ENCODE results near the gene RADIL.

Gene RADIL

GRCh38 chr7:4766666-4767519 is 116.6 kb downstream of the RADIL start:
- intact Hi-C loops (cut with DNase I), result no loop called here
- DNase-seq, result peak in 1 of 10 donors; percentile 32

- DNase-seq, result peak in 2 of 10 donors; percentile 64 to 79
- intact Hi-C loops (cut with DNase I), result no loop called here
Observed at GRCh38 chr7:4765776-4766490, 117.6 kb downstream of the RADIL start.

- intact Hi-C loops (cut with DNase I), result no loop called here
- DNase-seq, result peak in 2 of 10 donors; percentile 61 to 79
Observed at GRCh38 chr7:4764402-4765007, 119.0 kb downstream of the RADIL start.

- DNase-seq, result peak in 1 of 10 donors; percentile 54
- intact Hi-C loops (cut with DNase I), result no loop called here
Observed at GRCh38 chr7:4763794-4764185, 119.7 kb downstream of the RADIL start.

- peak in 1 of 10 donors; percentile 63 for DNase-seq
- intact Hi-C loops (cut with DNase I), result no loop called here
Observed at GRCh38 chr7:4763091-4763793, 120.3 kb downstream of the RADIL start.

GRCh38 chr7:4762121-4763055 is 121.1 kb downstream of the RADIL start:
- intact Hi-C loops (cut with DNase I), result no loop called here
- peak in 2 of 10 donors; percentile 52 to 79 for DNase-seq

GRCh38 chr7:4760952-4761351 is 122.6 kb downstream of the RADIL start:
- peak in 1 of 10 donors; percentile 31 for DNase-seq
- intact Hi-C loops (cut with DNase I), result no loop called here

- peak in 1 of 10 donors; percentile 69 for DNase-seq
- intact Hi-C loops (cut with DNase I), result no loop called here
Observed at GRCh38 chr7:4759211-4759610, 124.3 kb downstream of the RADIL start.

- intact Hi-C loops (cut with DNase I), result no loop called here
- peak in 3 of 10 donors; percentile 17 to 81 (median 51) for DNase-seq
Observed at GRCh38 chr7:4758791-4759190, 124.7 kb downstream of the RADIL start.

- intact Hi-C loops (cut with DNase I), result no loop called here
- DNase-seq, result peak in 1 of 10 donors; percentile 62
Observed at GRCh38 chr7:4758111-4758510, 125.4 kb downstream of the RADIL start.

- DNase-seq, result peak in 1 of 10 donors; percentile 78
- intact Hi-C loops (cut with DNase I), result no loop called here
Observed at GRCh38 chr7:4755045-4755444, 128.5 kb downstream of the RADIL start.

GRCh38 chr7:4754433-4755010 is 129.0 kb downstream of the RADIL start:
- DNase-seq, result peak in 1 of 10 donors; percentile 66
- intact Hi-C loops (cut with DNase I), result loop anchor here (5.0 kb wide), 2 partner anchors 72 to 112 kb away; partner anchors contain the start of gene FOXK1

- intact Hi-C loops (cut with DNase I), result loop anchor here (5.0 kb wide), 2 partner anchors 72 to 112 kb away; partner anchors contain the start of gene FOXK1
- peak; percentile 69 to 97 (median 85) for DNase-seq
Observed at GRCh38 chr7:4753598-4754432, 129.7 kb downstream of the RADIL start.

- DNase-seq, result peak in 8 of 10 donors; percentile 45 to 94 (median 70)
- intact Hi-C loops (cut with DNase I), result loop anchor here (5.0 kb wide), 2 partner anchors 69 to 109 kb away; partner anchors contain the start of gene FOXK1
Observed at GRCh38 chr7:4751398-4751947, 132.0 kb downstream of the RADIL start.

GRCh38 chr7:4749798-4750197 is 133.7 kb downstream of the RADIL start:
- intact Hi-C loops (cut with DNase I), result loop anchor here (5.0 kb wide), 2 partner anchors 67 to 107 kb away; partner anchors contain the start of gene FOXK1
- no peak for DNase-seq

GRCh38 chr7:4749363-4749762 is 134.2 kb downstream of the RADIL start:
- no peak for DNase-seq
- intact Hi-C loops (cut with DNase I), result no loop called here

Measured in posterior cingulate gyrus (tissue), 11 donors.